B cell (primary cell): ENCODE measurements around the gene GFOD1. TPM values are rescaled to one million over a fixed set of nuclear protein-coding genes. Genes with fewer than 3 reads are reported as not detected.

Experiments
- ATAC-seq: fragments of 200-7000 bp; cut with Tn5 transposase; one replicate; pipeline ENCODE4 v1.10.0; 2021; ENCODE audit warnings: low read depth, mild to moderate bottlenecking, moderate number of reproducible peaks, moderate library complexity
- CTCF ChIA-PET: fragments of 350-600 bp; sonication (Branson Sonifier 250); formaldehyde crosslinking; loops from one replicate; lab custom pipeline; 2021; ENCODE audit warnings: antibody characterized with exemption, inconsistent platforms; lab: Charles Lee
- POLR2A ChIA-PET: fragments of 350-600 bp; sonication (Branson Sonifier 250); formaldehyde crosslinking; loops from one replicate; lab custom pipeline; 2021; ENCODE audit warnings: antibody characterized with exemption; lab: Charles Lee
- DNase-seq: peaks from one replicate; pipeline ENCODE4 v3.0.0; 2013
- H2AFZ ChIP-seq: 2 replicates; pipeline ENCODE4 v1.6.1; 2012; ENCODE audit warnings: mild to moderate bottlenecking, low read depth, low read length; ENCODE audit not compliant: insufficient read depth, poor library complexity, severe bottlenecking
- H3K27ac ChIP-seq, 2 donors: 1 replicate in 1 of 2; 2 replicates in 1 of 2; pipeline ENCODE4 v1.5.1; 2012 to 2013; ENCODE audit warnings: low read length in 2 of 2, mild to moderate bottlenecking in 2 of 2, moderate library complexity in 1 of 2
- H3K27me3 ChIP-seq, 4 experiments: fragments of 200-600 bp in 1 of 4; sonication (generic) in 1 of 4; replicated peaks in 1 of 4; 1 replicate in 2 of 4; 2 replicates in 2 of 4; pipeline versions ENCODE4 v1.6.1 to v1.7.0; 2013 to 2016; ENCODE audit warnings: low read length in 3 of 4, mild to moderate bottlenecking in 2 of 4, mixed read lengths in 1 of 4, moderate library complexity in 1 of 4; ENCODE audit not compliant: insufficient read depth in 4 of 4, control insufficient read depth in 3 of 4; ENCODE audit errors: control extremely low read depth in 1 of 4
- H3K36me3 ChIP-seq, 2 experiments: replicated peaks in 1 of 2; 1 replicate in 1 of 2; 2 replicates in 1 of 2; pipeline versions ENCODE4 v1.6.1 to v1.7.1; 2013; ENCODE audit warnings: low read length in 1 of 2; ENCODE audit not compliant: insufficient read depth in 2 of 2, control insufficient read depth in 1 of 2; ENCODE audit errors: control extremely low read depth in 1 of 2, extremely low read depth in 1 of 2
- H3K4me1 ChIP-seq, 2 donors: fragments of 200-600 bp in 1 of 2; sonication (generic) in 1 of 2; 1 replicate in 1 of 2; 2 replicates in 1 of 2; pipeline versions ENCODE4 v1.5.1 to v1.6.1; 2013 to 2017; ENCODE audit warnings: low read length in 2 of 2; ENCODE audit not compliant: control insufficient read depth in 2 of 2, insufficient read depth in 2 of 2
- H3K4me2 ChIP-seq: replicated peaks from 2 replicates; pipeline ENCODE3; 2012; ENCODE audit warnings: mild to moderate bottlenecking, low read depth, low read length; ENCODE audit not compliant: poor library complexity, severe bottlenecking
- H3K4me3 ChIP-seq, 5 experiments: fragments of 200-600 bp in 1 of 5; sonication (generic) in 1 of 5; 1 replicate in 3 of 5; 2 replicates in 2 of 5; pipeline versions ENCODE4 v1.5.1 to v1.7.0; 2011 to 2016; ENCODE audit warnings: low read length in 4 of 5, mild to moderate bottlenecking in 4 of 5, low read depth in 2 of 5, control low read depth in 1 of 5, moderate library complexity in 1 of 5; ENCODE audit not compliant: insufficient read depth in 1 of 5; ENCODE audit errors: control extremely low read depth in 1 of 5, extremely low read depth in 1 of 5
- H3K79me2 ChIP-seq: fragments of 200-600 bp; sonication (generic); one replicate; pipeline ENCODE4 v1.6.0; 2016; ENCODE audit warnings: low read length; ENCODE audit not compliant: control insufficient read depth, insufficient read depth
- H3K9ac ChIP-seq: fragments of 200-600 bp; sonication (generic); 2 replicates; pipeline ENCODE4 v1.6.1; 2017; ENCODE audit warnings: mild to moderate bottlenecking, low read length, moderate library complexity
- H3K9me3 ChIP-seq, 3 donors: one replicate each; pipeline versions ENCODE4 v1.6.1 to v1.7.1; 2013; ENCODE audit warnings: low read length in 2 of 3; ENCODE audit not compliant: control insufficient read depth in 2 of 3, insufficient read depth in 1 of 3; ENCODE audit errors: control extremely low read depth in 1 of 3
- H4K20me1 ChIP-seq: 2 replicates; pipeline ENCODE4 v1.6.0; 2012; ENCODE audit warnings: mild to moderate bottlenecking, low read length; ENCODE audit not compliant: insufficient read depth, control insufficient read depth, poor library complexity, severe bottlenecking
- H3K27ac Mint-ChIP-seq: one replicate; pipeline ENCODE4 v1.8.0; 2021; ENCODE audit warnings: mixed read lengths
- H3K27me3 Mint-ChIP-seq: one replicate; pipeline ENCODE4 v1.8.0; 2021; ENCODE audit warnings: mixed read lengths
- H3K4me1 Mint-ChIP-seq: one replicate; pipeline ENCODE4 v1.8.0; 2021; ENCODE audit warnings: mixed read lengths
- H3K4me3 Mint-ChIP-seq: one replicate; pipeline ENCODE4 v1.8.0; 2021; ENCODE audit warnings: mixed read lengths
- H3K9me3 Mint-ChIP-seq: one replicate; pipeline ENCODE4 v1.8.0; 2022; ENCODE audit warnings: mixed read lengths; ENCODE audit not compliant: insufficient read depth
- CTCF ChIP-seq: fragments of 200-600 bp; IDR thresholded peaks from one replicate; pipeline ENCODE4 v1.8.0; 2022; ENCODE audit warnings: antibody characterized with exemption, mild to moderate bottlenecking
- EZH2 ChIP-seq: IDR thresholded peaks from 2 replicates; pipeline ENCODE4 v1.6.1; 2012; ENCODE audit warnings: borderline replicate concordance, low read depth, mild to moderate bottlenecking, moderate library complexity, low read length; ENCODE audit not compliant: insufficient read depth, poor library complexity, severe bottlenecking
- WGBS: methylation state at CpG from one replicate; pipeline ENCODE4 v1.1.5; 2013; ENCODE audit warnings: missing lambda C conversion rate; ENCODE audit not compliant: insufficient coverage; 5-methylcytosine and 5-hydroxymethylcytosine counted together
- intact Hi-C: fragments of 100-400 bp; cut with micrococcal nuclease; formaldehyde crosslinking; loops from one replicate; pipeline ENCODE4 v1.10.0; 2022
- polyA plus RNA-seq: library from polyadenylated mRNA; depleted of rRNA; stranded (reverse); fragments of >200 nt; gene quantifications from 2 replicates; pipeline ENCODE4 v1.2.3, GENCODE V29; 2012
- total RNA-seq, 2 donors: library from RNA; stranded (reverse); fragments of 120-200 nt in 1 of 2; gene quantifications; 1 replicate in 1 of 2; 2 replicates in 1 of 2; pipeline versions ENCODE4 v1.2.3 to v1.2.4, GENCODE V29; 2013 to 2022

Gene GFOD1
- total and polyA plus RNA-seq, 2 donors (not counting 1 experiment from before 2014, with no cell fraction given) = 8.3 to 42.4 TPM

- DNase-seq (no peak), ATAC-seq (no peak)
- no peaks in the 10 kb centered on the region for H3K9me3 ChIP-seq
- H3K27ac ChIP-seq = peak overlapping the region; percentile 79 to 83
- no peak overlapping the region for H2AFZ ChIP-seq
- Mint-ChIP-seq H3K27ac (no peak overlapping the region), H3K4me1 (peaks cover 52% of the 10 kb centered on the region), H3K27me3 (no peaks in the 10 kb centered on the region), H3K4me3 (peak overlapping the region; percentile 12), H3K9me3 (no peaks in the 10 kb centered on the region)
- H3K4me3 ChIP-seq = no peak overlapping the region
- ChIA-PET CTCF (interaction anchor here (0.6 to 1.3 kb wide), 4 partner anchors 14 to 120 kb away, joined by 3 to 4 read pairs (median 3); no protein-coding TSS in a partner anchor), POLR2A (interaction anchor here (0.6 kb wide), 1 partner anchor 124 kb away, joined by 6 read pairs; no protein-coding TSS in a partner anchor)
- intact Hi-C loops = loop anchor here (5.0 kb wide), 1 partner anchor 136 kb away; no protein-coding TSS in a partner anchor
- H3K4me1 ChIP-seq = peaks cover 39 to 54% of the 10 kb centered on the region in 2 donors
- no peaks in the 10 kb centered on the region for H3K27me3 ChIP-seq
- peak overlapping the region; percentile 10 for H3K4me2 ChIP-seq
- WGBS = 85% methylated on average over 8 of the region's 9 CpGs
- H3K79me2 ChIP-seq = peaks cover 17% of the 10 kb centered on the region
- H4K20me1 ChIP-seq = no peaks in the 10 kb centered on the region
- no peak overlapping the region for H3K9ac ChIP-seq
- H3K36me3 ChIP-seq = no peaks in the 10 kb centered on the region
- TF ChIP-seq CTCF = no peak
- no peak for TF ChIP-seq EZH2
These were observed 88.9 kb downstream of the GFOD1 start for GRCh38 chr6:13398421-13398994.

GRCh38 chr6:13398069-13398381 is 89.4 kb downstream of the GFOD1 start:
- Histone ChIP-seq H3K36me3 (no peaks in the 10 kb centered on the region), H2AFZ (no peak overlapping the region), H3K27me3 (no peaks in the 10 kb centered on the region), H3K79me2 (peaks cover 22% of the 10 kb centered on the region), H4K20me1 (no peaks in the 10 kb centered on the region), H3K9me3 (no peaks in the 10 kb centered on the region), H3K4me3 (no peak overlapping the region), H3K4me1 (peaks cover 39 to 54% of the 10 kb centered on the region in 2 donors), H3K9ac (peak overlapping the region; percentile 7), H3K4me2 (peak overlapping the region; percentile 10), H3K27ac (peak overlapping the region; percentile 79 to 83)
- no CpG with 5 or more reads among the region's 6 CpGs for WGBS
- no peaks in the 10 kb centered on the region for H3K27me3 Mint-ChIP-seq
- CTCF ChIA-PET = interaction anchor here (0.6 to 1.3 kb wide), 3 partner anchors 13 to 120 kb away, joined by 3 to 4 read pairs (median 3); no protein-coding TSS in a partner anchor
- peak; percentile 18 for DNase-seq
- peak overlapping the region; percentile 38 for H3K4me3 Mint-ChIP-seq
- intact Hi-C loops = loop anchor here (5.0 kb wide), 1 partner anchor 136 kb away; no protein-coding TSS in a partner anchor
- H3K4me1 Mint-ChIP-seq = peaks cover 52% of the 10 kb centered on the region
- H3K9me3 Mint-ChIP-seq = no peaks in the 10 kb centered on the region
- H3K27ac Mint-ChIP-seq = peak overlapping the region; percentile 87
- ATAC-seq = no peak
- TF ChIP-seq EZH2 (no peak), CTCF (no peak)
- POLR2A ChIA-PET = interaction anchor here (0.6 kb wide), 1 partner anchor 124 kb away, joined by 6 read pairs; no protein-coding TSS in a partner anchor
